ENCODE results near the gene USP8.
A peak's percentile ranks its signal among the peaks of the same experiment; 100 is the strongest.
"Not testable (repeated sequence)": the region's sequence is repeated elsewhere in the genome, so short reads cannot be mapped to it uniquely, and the experiment has no call there.

USP8 gene

DNA sequence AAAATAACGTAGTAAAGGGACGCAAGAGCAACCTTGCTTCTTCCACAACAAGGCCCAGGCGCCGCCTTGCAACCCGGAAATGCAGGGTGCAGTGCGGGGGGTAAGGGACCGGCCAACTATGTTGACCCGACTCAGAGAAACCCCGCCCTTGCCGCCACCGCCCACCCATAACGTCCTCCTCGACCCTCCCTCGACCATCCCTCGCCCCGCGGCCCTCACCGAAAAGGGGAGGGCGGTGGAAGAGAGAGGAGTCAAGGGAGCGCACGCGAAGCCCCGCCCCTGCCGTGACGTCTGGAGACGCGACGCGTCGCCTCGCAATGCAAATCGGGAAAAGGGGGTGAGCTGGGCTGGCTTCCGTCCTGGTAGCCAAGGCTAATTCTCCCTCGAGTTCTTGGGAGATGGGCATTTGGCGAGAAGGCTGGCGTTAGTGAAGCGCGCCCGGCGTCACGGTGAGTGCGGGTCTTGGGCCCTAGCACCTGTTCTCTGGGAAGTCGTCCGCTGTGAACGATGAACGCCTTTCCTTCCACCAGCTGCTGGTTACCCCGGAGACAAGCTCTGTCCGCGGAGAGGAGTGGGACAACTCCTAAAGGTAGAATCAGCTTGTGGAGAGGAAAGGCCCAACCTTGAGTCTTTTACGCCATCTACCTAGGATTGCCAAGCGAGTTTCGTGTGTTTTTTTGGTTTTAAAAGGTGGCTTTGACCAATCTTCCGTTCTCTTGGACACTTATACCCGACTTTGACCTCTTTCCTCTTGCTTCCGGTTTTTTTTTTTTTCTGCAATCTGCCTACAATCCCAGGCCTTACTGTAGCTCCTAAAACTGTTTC, at the start of gene USP8:
TSS of gene USP8 (plus strand) at position 340 of the 825 bp plus-strand sequence. CDS start 14,669 bp downstream, outside the sequence.
- peak; percentile 89 for DNase-seq (ENCODE audit: low read depth)
- peak within 1 kb of the TSS; percentile 100 for H3K4me3 ChIP-seq (ENCODE audit: low read length)
- TF ChIP-seq, protein P1, sequence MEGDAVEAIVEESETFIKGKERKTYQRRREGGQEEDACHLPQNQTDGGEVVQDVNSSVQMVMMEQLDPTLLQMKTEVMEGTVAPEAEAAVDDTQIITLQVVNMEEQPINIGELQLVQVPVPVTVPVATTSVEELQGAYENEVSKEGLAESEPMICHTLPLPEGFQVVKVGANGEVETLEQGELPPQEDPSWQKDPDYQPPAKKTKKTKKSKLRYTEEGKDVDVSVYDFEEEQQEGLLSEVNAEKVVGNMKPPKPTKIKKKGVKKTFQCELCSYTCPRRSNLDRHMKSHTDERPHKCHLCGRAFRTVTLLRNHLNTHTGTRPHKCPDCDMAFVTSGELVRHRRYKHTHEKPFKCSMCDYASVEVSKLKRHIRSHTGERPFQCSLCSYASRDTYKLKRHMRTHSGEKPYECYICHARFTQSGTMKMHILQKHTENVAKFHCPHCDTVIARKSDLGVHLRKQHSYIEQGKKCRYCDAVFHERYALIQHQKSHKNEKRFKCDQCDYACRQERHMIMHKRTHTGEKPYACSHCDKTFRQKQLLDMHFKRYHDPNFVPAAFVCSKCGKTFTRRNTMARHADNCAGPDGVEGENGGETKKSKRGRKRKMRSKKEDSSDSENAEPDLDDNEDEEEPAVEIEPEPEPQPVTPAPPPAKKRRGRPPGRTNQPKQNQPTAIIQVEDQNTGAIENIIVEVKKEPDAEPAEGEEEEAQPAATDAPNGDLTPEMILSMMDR (conservative IDR thresholded peaks at IDR 0.05; ENCODE audit: low read depth, low read length) = no peak

DNA sequence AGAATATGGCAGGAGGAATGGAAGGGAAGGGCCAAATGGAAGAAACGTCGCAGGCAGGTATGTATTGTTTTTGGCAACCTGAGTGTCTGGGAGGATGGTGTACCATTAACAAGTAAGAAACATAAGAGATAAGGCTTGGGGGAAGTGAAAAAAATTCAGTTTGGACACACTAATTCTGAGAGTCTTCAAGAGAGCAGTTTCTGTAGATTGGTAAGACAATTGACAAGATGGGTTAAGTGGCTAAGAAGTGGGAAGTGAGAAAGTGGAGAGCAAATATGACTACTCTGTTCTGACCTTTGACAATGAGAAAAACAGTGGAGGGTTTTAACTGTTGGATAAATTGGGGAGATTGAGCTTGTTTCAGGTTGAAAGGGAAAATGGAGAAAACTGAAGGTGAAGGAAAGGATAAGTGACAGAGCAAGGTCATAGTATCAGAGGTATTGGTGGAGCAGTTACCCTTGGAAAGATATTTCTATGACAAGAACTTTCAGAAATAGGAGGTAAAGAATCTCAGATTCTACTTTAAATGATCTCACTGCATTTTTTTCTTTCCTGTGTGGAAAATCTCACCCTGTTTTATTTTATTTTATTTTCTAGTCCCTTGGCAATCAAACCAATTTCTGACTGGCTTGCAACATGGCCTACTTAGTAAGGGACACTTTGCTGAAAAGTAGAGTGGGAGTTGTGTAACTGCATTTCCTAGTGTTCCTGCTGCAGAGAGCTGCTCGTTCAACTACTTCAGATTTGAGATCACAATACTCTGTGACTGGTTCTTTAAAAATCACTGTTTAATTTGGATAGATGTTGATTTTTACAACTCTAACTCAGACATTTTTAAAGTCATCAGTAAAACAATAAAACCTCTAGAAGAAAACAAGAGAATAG, 46.1 kb upstream of the USP8 start:
- TF ChIP-seq, protein P1 (conservative IDR thresholded peaks at IDR 0.05; ENCODE audit: low read depth, low read length) = no peak
- H3K4me3 ChIP-seq (ENCODE audit: low read length) = no peak overlapping the region
- no peak for DNase-seq (ENCODE audit: low read depth)

DNA sequence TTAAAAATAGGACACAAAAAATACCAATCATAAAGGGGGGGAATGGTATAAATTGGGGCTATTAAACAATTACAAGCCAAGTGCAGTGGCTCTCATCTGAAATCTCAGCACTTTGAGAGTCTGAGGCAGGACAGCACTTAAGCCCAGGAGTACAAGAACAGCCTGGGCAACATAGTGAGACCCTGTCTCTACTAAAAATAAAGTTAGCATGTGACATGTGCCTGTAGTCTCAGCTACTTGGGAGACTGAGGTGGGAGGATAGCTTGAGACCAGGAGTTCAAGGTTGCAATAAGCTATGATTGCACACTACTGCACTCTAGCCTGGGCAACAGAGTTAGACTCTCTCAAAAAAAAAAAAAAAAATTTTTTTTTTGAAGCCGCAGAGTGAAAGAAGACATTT, 45.4 kb upstream of the USP8 start:
- H3K4me3 ChIP-seq (ENCODE audit: low read length) = no peak overlapping the region
- no peak for DNase-seq (ENCODE audit: low read depth)
- TF ChIP-seq, protein P1 (conservative IDR thresholded peaks at IDR 0.05; ENCODE audit: low read depth, low read length) = no peak

DNA sequence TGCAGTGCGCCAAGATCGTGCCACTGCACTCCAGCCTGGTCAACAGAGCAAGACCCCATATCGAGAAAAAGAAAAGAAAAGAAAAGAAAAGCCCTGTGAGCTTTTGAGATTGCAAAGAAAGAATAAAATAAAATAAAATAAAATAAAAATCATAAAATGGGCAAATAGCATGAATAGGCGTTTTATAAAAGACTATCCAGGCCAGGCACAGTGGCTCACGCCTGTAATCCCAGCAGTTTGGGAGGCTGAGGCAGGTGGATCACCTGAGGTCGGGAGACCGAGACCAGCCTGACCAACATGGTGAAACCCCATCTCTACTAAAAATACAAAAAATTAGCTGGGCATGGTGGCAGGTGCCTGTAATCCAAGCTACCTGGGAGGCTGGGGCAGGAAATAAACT, 44.8 kb upstream of the USP8 start:
- not testable (repeated sequence) for H3K4me3 ChIP-seq (ENCODE audit: low read length); DNase-seq (ENCODE audit: low read depth)

DNA sequence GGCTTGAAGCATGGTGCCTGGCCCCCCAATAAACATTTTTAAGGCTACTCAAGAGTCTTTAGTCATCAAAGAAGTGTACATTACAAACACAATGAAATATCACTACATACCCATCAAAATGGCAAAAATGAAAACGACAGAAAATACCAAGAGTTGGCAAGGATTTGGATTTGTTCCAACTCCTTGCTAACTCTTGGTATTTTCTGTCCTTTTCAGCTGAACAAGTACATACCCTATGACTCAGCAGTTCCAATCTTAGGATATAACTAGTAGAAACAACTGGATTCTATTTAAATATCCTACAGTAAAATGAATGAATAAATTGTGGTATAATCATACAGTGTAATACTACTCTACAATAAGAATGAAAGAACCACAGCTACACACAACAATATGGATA, 44.1 kb upstream of the USP8 start:
- no peak overlapping the region for H3K4me3 ChIP-seq (ENCODE audit: low read length)
- no peak for DNase-seq (ENCODE audit: low read depth)
- TF ChIP-seq, protein P1 (conservative IDR thresholded peaks at IDR 0.05; ENCODE audit: low read depth, low read length) = no peak

DNA sequence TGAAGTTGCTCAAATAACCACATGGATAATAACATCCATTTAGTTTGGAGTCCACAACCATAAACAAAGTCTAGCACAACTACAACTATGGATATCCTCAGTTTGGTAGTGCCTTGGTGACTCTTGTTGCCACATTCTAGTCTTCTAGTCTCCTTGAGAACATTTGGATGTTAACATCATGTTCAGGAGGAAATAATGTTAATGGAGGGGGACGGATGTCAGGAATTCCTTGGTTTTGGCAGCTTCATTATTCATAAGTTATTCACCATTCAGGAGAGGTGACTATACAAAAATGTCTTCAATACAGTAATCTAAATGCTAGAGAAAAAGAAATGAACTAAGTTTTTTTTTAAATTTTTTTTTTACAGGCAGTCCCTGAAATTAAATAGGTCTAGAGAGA, 42.8 kb upstream of the USP8 start:
- TF ChIP-seq, protein P1 (conservative IDR thresholded peaks at IDR 0.05; ENCODE audit: low read depth, low read length) = no peak
- no peak for DNase-seq (ENCODE audit: low read depth)
- no peak overlapping the region for H3K4me3 ChIP-seq (ENCODE audit: low read length)

DNA sequence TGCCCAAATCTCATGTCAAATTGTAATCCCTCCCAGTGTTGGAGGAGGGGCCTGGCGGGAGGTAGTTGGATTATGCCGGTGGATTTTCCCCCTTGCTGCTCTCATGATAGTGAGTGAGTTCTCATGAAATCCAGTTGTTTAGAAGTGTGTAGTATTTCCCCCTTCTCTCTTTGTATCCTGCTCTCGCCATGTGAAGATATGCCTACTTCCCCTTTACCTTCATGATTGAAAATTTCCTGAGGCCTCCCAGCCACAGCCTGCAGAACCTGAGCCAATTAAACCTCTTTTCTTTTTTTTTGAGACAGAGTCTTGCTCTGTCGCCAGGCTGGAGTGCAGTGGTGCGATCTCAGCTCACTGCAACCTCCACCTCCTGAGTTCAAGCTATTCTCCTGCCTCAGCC, 41.8 kb upstream of the USP8 start:
- DNase-seq (ENCODE audit: low read depth) = not testable (repeated sequence)

More for the DNA sequence above, 41.8 kb upstream of the USP8 start:
- H3K4me3 ChIP-seq (ENCODE audit: low read length) = not testable (repeated sequence)

All from retinal pigment epithelial cell (primary cell).